ELF-1 (cell line): ENCODE results near the gene MACC1.

Source experiments
- DNase-seq: peaks from one replicate; pipeline ENCODE4 v3.0.0-alpha.2; 2016; ENCODE audit warnings: low read depth, low spot score

Gene MACC1

GRCh38 chr7:20229646-20230500 lies 12.7 kb upstream of the MACC1 start:
- no peak for DNase-seq

DNA sequence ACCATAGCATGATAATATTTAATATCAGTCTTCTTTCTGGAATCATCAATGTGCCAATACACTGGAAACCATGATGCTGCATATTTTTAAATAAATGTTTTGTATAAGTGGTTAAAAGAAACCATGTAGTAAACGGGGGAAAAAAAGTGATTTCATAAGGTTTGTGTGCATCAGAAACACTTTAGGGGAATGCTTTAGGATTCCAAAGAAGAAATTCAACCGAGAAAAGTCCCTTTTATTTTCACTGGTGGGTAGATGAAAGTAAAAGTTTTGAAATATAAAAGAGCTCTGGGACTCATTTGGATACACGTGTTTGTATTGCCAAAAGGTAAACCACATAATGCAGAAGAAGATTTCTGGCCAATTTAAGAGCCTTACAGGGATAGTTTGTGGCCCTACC lies 11.9 kb upstream of the MACC1 start:
- no peak for DNase-seq

- DNase-seq = no peak
Measured at GRCh38 chr7:20228654-20229053, 11.5 kb upstream of the MACC1 start.

DNA sequence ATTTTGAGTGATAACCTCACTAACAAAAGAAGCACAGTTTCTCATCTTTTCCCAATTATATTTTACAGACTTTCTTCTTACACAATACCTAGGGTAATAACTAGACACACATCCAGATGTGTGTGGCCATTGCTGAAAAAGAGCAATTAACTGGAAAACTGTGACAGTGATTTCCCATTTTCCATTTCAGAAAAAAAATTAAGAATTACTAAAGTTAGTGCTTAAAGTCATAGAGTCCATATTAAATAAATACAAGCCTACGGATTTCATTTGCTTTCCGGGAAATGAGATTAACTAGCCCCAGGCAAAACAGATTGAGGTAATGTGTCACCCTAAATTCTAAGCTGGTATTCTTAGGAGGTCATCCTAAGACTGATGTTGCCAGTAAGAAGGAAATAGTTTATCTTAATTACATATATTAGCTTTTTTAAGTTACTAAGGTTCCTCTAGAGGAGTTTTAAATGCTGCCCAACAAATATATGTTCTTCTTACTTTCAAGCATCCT lies 10.2 kb upstream of the MACC1 start:
- DNase-seq = no peak

DNA sequence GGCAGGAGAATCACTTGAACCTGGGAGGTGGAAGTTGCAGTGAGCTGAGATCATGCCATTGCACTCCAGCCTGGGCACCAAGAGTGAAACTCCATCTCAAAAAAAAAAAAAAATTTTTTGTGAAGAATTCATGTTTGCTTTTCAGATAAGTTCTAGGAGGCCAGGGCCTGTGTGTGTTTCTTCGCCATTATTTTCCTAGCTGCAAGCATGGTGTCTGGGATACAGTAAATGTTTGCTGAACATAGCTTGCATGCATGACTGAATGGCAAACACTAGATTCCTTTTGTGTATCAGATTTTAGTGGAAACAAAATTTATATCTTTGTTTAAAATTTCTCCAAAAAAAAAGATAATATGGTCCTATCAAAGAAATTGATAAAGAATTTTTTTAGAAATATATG lies 9.7 kb upstream of the MACC1 start:
- DNase-seq = no peak

- no peak for DNase-seq
Measured at GRCh38 chr7:20225384-20225783, 8.2 kb upstream of the MACC1 start.

- DNase-seq = no peak
Measured at GRCh38 chr7:20224025-20224424, 6.8 kb upstream of the MACC1 start.

- DNase-seq = no peak
Measured at GRCh38 chr7:20223356-20223755, 6.2 kb upstream of the MACC1 start.

DNA sequence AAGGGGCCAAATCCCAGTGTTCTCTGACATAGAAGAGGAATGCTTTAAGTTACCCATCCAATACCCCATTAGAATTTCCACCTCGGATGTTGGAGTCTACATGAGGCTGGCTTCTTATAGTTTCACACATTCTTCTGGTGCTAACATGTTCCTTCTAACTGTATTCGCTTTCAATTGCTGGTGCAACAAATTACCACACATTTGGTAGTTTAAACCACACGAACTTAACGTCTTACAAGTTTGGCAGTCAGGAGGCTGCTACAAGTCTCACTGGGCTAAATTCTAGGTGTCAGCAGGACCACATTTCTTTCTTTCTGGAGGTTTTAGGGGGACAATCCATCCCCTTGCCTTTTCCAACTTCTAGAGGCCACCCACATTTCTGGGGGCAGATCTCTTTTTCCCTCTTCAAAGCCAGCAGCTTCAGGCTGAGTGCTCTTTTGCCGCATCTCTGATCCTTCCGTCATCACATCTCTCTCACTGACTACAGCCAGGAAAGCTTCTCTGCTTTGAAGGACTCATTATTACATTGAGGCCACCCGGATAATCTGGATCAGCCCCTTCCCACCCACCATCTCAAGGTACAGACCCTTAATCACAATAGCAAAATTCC lies 5.1 kb upstream of the MACC1 start:
- DNase-seq = no peak

GRCh38 chr7:20220921-20221547 lies 3.9 kb upstream of the MACC1 start:
- DNase-seq = no peak

- no peak for DNase-seq
Measured at GRCh38 chr7:20220293-20220761, 3.1 kb upstream of the MACC1 start.

GRCh38 chr7:20219446-20220292 lies 2.5 kb upstream of the MACC1 start:
- DNase-seq = peak; percentile 62

- no peak for DNase-seq
Measured at GRCh38 chr7:20219062-20219445, 1.9 kb upstream of the MACC1 start.

- DNase-seq = no peak
Measured at GRCh38 chr7:20218279-20218678, 1.1 kb upstream of the MACC1 start.

DNA sequence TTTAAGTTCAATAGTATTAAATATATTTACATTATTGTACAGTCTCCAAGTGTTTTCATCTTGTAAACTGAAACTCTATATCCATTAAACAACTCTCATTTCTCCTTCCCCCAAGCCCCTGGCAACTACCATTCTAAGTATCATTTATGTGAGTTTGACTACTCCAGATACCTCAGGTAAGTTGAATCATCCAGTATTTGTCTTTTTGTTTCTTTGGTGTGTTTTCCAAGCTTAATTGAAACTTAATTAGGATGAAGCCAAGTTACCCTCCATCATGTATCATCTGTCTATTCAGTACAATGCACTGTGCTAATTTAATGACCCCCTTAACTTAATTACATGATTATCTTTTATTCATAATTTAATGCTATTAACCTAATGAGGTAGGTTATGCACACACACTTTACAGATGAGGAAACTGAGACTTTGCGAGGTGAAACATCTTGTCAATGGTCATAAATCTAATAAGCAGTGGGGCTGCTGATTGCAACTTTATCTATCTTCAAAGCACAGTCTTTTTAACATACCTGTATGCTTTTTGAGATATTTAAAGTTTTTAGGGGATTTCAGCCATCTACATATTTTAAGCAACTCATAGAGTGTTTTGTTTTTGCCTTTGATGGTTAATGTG lies 663 bp downstream of the MACC1 start:
- no peak for DNase-seq

DNA sequence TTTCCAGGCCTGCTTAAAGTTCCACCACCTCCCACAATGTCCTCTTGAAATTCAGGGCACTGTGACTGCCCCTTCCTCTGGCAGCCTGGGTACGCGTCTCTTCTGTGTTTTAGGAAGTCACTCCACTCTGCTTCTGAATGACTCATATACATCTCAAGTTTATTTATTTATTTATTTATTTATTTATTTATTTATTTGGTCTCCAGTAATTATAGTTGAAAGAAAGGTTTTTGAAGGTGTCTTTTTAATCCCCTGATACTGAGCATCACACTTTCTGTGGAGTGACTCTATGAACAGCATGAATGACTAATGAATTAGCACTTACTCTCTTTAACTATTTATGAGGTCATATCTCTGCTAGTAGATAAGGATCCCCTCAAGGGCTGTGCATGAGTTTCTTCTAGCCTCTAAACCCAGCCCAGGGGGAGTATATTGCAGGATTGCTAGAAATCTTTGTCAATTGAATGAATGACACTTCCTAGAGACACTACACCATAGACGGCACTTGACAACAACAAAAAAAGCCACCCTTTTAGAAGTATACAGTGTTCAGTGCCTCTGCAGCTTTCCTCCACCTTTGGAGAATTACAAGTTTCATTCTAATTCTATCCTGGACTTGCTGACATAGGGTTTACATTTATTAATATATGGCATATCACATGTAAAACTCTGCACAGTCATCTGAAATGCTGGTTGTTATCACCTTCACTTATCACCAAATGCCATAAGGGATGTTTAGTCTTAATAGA lies 2.1 kb downstream of the MACC1 start:
- DNase-seq = no peak

GRCh38 chr7:20214132-20214531 lies 3.1 kb downstream of the MACC1 start:
- no peak for DNase-seq

- DNase-seq = no peak
Measured at GRCh38 chr7:20213378-20213777, 3.8 kb downstream of the MACC1 start.

DNA sequence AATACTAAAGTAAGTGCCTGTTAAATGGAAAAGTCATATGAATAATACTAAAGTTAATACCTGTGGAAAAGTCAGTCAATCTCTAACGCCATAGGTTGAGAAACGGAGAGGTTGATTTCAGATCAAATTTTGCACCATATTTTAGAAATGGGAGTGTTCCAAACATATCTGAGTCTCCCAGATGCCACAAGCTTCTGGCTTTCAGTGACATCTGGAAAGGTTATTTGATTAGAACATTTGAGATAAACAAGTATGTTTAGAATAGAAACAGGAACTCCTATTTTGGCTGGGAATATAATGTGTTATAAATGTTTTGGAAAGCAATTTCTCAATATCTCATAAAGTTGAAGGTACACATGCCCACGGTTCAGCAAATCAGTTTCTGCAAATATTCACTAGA lies 5.8 kb downstream of the MACC1 start:
- DNase-seq = no peak

DNA sequence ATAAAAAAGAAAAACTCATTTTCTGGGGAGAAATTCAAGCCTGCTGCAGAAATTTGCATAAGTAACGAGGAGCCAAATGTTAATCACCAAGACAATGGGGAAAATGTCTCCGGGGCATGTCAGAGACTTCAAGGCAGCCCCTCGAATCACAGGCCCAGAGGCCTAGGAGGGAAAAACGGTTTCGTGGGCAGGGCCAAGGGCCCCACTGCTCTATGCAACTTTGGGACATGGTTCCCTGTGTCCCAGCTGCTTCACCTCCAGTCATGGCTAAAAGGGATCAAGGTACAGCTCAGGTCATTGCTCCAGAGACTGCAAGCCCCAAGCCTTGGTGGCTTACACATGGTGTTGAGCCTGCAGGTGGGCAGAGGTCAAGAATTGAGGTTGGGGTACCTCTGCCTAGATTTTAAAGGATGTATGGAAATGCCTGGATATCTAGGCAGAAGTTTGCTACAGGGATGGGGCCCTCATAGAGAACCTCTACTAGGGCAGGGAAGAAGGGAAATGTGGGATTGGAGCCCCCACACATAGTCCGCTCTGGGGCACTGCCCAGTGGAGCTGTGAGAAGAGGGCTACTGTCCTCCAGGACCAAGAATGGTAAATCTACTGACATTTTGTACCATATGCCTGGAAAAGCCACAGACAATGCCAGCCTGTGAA lies 8.4 kb downstream of the MACC1 start:
- no peak for DNase-seq
